Left ventricle myocardium inferior (tissue), 1 donor: ENCODE measurements around the gene FMN1. TPM values are rescaled to one million over a fixed set of nuclear protein-coding genes. Genes with fewer than 3 reads are reported as not detected.

Experiments used
- DNase-seq: peaks from one replicate; pipeline ENCODE4 v3.0.0-alpha.2; 2020
- H3K27ac ChIP-seq: fragments of 200-600 bp; replicated peaks from 2 replicates; pipeline ENCODE4 v1.8.0; 2021
- H3K27me3 ChIP-seq: fragments of 200-600 bp; 2 replicates; pipeline ENCODE4 v1.8.0; 2021; ENCODE audit warnings: low read depth
- H3K36me3 ChIP-seq: fragments of 200-600 bp; 2 replicates; pipeline ENCODE4 v1.8.0; 2021
- H3K4me1 ChIP-seq: fragments of 200-600 bp; 2 replicates; pipeline ENCODE4 v1.8.0; 2021
- H3K4me3 ChIP-seq: fragments of 200-600 bp; 2 replicates; pipeline ENCODE4 v1.8.0; 2021; ENCODE audit warnings: mild to moderate bottlenecking, moderate library complexity
- H3K9me3 ChIP-seq: fragments of 200-600 bp; replicated peaks from 2 replicates; pipeline ENCODE4 v1.8.0; 2021
- CTCF ChIP-seq: fragments of 200-600 bp; IDR thresholded peaks from 2 replicates; pipeline ENCODE4 v1.8.0; 2021; ENCODE audit warnings: antibody characterized with exemption, mild to moderate bottlenecking, borderline replicate concordance
- intact Hi-C: fragments of 100-400 bp; cut with micrococcal nuclease; formaldehyde crosslinking; loops from one replicate; pipeline ENCODE4 v1.11.0; 2022
- total RNA-seq: library from RNA; stranded (reverse); fragmentation: NEBNext Ultra II Directional; extraction: Animal tissue kit (Norgen Biotek cat#: 25700); gene quantifications from one replicate; pipeline ENCODE4 v1.2.1, GENCODE V29; 2021
- donor health status: DM: no; HTN: yes; CAD: no; lungs with severe emphysema.

The FMN1 gene
- total RNA-seq, 1 donor from 2014 or later, result 4.5 TPM

DNA sequence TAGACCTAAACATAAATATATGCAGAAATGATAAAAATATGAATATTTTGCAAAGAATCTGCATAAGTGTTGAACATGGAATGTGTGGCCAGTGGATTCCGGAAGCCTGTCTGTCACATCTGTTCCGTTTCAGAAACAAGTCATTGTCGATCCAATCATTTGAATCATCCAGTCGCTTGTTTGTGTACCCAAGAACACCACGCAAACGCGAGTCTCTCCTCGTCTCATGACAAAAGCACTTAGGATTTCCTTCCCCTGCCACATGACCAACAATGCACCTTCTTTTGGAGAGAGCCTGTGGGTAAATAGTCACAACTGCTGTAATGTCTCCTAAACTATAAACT is 80.2 kb downstream of the FMN1 start:
- no peak for DNase-seq
- Histone ChIP-seq H3K27me3 (no peaks in the 10 kb centered on the region), H3K27ac (no peak overlapping the region), H3K36me3 (no peaks in the 10 kb centered on the region), H3K9me3 (no peaks in the 10 kb centered on the region), H3K4me1 (peaks cover 5% of the 10 kb centered on the region), H3K4me3 (no peak overlapping the region)
- TF ChIP-seq CTCF, result no peak
- intact Hi-C loops, result no loop called here

GRCh38 chr15:33113666-33114373 is 80.7 kb downstream of the FMN1 start:
- intact Hi-C loops, result no loop called here
- H3K36me3 ChIP-seq, result no peaks in the 10 kb centered on the region
- H3K4me3 ChIP-seq, result no peak overlapping the region
- no peak for TF ChIP-seq CTCF
- no peaks in the 10 kb centered on the region for H3K9me3 ChIP-seq
- no peak overlapping the region for H3K27ac ChIP-seq
- DNase-seq, result no peak
- peaks cover 5% of the 10 kb centered on the region for H3K4me1 ChIP-seq
- H3K27me3 ChIP-seq, result no peaks in the 10 kb centered on the region

DNA sequence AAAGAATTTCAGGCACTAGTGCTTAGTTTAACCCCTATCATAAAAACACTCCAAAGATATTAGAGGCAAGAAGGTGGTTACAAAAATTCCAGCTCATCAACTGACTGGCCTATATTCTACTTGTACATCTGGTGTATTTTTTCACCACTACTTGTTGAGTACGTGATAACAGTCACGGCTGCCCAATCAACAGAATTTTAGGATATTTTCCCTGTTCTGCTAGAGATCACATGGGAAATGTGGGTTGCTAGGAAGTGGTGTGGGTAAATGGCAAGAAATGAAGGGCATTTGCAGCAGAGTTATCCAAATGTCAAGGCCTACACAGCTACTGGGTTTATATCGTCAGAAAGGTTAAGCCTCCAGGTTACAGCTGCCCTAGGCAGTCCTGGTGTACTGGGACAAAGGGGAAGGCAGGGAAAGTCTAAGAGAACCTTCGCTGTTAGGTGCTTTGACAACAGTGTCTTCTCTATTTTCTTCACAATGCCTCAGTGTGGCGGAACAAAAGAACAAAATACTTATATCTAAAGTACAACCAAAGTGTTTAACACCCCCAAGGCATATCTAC is 81.9 kb downstream of the FMN1 start:
- Histone ChIP-seq H3K27ac (no peak overlapping the region), H3K27me3 (no peaks in the 10 kb centered on the region), H3K9me3 (no peaks in the 10 kb centered on the region), H3K36me3 (no peaks in the 10 kb centered on the region), H3K4me3 (no peak overlapping the region), H3K4me1 (peaks cover 5% of the 10 kb centered on the region)
- TF ChIP-seq CTCF, result no peak
- DNase-seq, result no peak
- intact Hi-C loops, result no loop called here

- DNase-seq, result no peak
- Histone ChIP-seq H3K27ac (no peak overlapping the region), H3K4me3 (no peak overlapping the region), H3K9me3 (no peaks in the 10 kb centered on the region), H3K27me3 (no peaks in the 10 kb centered on the region), H3K4me1 (peaks cover 5% of the 10 kb centered on the region), H3K36me3 (no peaks in the 10 kb centered on the region)
- no peak for TF ChIP-seq CTCF
- intact Hi-C loops, result no loop called here
These were observed 83.5 kb downstream of the FMN1 start for GRCh38 chr15:33111041-33111451.

DNA sequence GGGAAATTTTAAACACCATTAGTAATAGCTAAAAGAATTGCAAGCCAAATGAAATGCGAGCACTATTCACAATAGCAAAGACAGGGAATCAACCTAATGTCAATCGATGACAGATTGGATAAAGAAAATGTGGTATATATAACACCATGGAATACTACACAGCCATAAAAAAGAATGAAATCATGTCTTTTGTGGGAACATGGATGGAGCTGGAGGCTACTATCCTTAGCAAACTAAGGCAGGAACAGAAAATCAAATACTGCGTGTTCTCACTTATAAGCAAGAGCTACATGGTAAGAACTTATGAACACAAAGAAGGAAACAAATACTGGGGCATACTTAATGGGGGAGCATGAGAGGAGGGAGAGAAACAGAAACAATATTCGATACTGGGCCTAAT is 85.2 kb downstream of the FMN1 start:
- TF ChIP-seq CTCF, result no peak
- intact Hi-C loops, result no loop called here
- no peaks in the 10 kb centered on the region for H3K36me3 ChIP-seq
- DNase-seq, result no peak
- no peaks in the 10 kb centered on the region for H3K27me3 ChIP-seq
- H3K4me1 ChIP-seq, result no peaks in the 10 kb centered on the region
- no peaks in the 10 kb centered on the region for H3K9me3 ChIP-seq
- no peak overlapping the region for H3K27ac ChIP-seq
- H3K4me3 ChIP-seq, result no peak overlapping the region
